Stimulated activated CD8-positive, alpha-beta memory T cell treated with anti-CD3 and anti-CD28 coated beads, Interleukin-4, amount 100 ng/mL, for 24 hours (primary cell): ENCODE data around the gene TECPR1.
A peak's percentile ranks its signal among the peaks of the same experiment; 100 is the strongest.

ENCODE experiments used
- DNase-seq: peaks from one replicate; pipeline ENCODE4 v3.0.0-alpha.2; 2020; ENCODE audit warnings: low read depth

TECPR1 gene

DNA sequence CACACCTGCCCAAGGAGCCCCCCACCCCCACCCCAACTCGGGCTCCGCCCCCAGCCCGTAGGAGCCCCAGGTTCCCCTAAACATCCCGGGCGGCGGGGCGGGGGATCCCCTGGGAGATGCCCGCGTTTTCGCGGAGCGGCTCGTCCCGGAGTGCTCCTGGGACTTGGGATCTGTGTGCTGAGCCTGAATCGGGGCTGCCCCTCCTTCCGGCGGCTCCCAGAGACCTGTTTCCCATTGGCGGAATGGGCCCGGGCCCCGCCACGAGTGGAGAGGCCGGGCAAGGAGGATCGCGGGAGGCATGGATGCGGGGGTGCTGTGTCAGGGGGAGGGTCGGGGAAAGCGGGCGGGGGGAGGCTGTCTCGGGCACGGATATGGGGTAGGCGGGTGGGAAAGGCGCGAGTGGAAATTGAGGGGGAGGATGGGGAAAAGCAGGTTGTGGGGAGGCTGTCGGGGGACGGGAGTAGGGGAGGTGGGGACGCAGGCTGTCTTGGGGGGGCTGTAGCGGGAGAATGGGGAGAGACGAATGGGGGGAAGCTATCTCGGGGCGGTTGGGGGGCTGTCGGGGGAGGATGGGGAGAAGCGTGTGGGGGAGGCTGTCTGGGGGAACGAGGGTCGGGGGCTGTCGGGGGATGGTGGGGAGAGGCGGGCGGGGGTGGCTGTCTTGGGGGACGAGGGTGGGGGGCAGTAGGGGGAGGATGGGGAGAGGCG, 41.4 kb downstream of the TECPR1 start:
- no peak for DNase-seq

- no peak for DNase-seq
Observed at GRCh38 chr7:98209166-98209920, 42.7 kb downstream of the TECPR1 start.

DNA sequence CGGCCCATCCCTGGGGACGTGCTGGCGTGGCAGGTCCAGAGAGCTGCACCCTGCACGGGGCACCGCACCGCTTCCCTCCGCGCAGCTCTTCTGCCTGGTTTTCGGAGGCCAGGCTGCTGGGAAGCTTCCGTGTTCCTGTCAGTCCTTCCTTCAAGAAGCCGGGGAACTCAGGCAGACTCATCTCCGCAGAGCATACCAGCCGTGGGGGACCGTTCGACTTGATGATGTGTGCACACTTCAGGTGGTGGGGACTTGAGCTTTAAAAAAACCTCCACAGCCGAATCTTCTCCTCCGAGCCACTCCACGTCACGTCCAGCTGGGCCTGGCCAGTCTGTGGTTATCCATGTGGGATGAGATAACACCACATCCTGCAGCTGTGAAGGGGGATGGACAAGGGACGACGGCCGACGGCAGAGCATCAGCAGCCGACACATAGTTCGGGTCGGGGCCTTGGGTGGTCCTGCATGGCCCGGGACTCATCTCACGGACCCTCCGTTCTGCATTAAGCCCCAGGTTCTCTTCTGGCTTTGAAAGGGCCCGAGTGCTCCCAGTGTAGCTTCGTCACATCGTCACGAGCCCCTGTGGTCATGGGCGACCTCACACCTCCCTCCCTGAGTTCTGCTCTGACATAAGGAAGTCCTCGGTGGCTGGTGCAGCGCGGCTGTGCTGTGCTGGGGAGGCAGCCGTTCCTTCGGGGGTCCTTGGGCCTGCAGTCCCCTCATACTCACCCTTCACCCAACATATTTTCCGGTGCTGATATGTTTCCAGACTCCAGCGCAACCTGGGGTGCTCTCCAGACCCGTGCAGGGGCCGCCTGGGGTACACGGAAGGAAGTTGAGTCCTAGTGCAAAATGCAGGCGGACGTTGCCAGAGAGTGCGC, 45.3 kb downstream of the TECPR1 start:
- DNase-seq, result no peak

GRCh38 chr7:98205162-98205845, 46.7 kb downstream of the TECPR1 start:
- DNase-seq, result no peak

- no peak for DNase-seq
Observed at GRCh38 chr7:98204670-98205069, 47.4 kb downstream of the TECPR1 start.

- no peak for DNase-seq
Observed at GRCh38 chr7:98203964-98204605, 47.9 kb downstream of the TECPR1 start.

DNA sequence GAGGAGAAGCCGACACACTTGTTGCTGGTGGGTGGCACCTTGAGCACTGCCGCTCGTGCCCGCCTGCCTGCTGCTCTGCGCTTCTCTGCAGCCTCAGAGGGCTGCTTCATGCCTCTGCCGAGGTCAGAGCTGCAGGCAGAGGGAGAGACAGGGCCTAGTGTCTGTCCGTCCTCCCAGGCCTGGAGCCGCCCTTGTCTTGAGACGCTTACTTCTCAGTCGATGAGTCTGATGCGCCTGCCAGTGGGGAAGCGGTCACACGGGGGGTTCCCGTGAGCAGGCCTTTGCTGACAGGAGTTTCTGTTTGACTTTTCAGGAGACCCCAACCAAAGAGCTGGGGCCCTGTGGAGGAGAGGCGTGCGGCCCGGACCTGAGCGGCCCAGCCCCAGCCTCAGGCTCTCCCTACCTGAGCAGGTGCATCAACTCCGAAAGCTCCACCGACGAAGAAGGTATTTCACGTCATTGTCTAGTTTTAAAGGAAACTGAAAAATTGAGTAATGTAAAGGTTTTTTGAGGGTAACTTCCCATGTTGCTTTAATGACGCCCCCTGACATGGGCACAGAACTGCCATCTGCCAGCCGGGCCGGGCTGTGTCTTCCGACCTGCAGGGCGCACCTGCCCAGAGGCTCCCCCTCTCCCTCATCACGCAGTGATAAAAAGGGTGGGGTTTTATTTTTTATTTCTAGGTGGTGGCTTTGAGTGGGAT, 48.6 kb downstream of the TECPR1 start:
- no peak for DNase-seq

DNA sequence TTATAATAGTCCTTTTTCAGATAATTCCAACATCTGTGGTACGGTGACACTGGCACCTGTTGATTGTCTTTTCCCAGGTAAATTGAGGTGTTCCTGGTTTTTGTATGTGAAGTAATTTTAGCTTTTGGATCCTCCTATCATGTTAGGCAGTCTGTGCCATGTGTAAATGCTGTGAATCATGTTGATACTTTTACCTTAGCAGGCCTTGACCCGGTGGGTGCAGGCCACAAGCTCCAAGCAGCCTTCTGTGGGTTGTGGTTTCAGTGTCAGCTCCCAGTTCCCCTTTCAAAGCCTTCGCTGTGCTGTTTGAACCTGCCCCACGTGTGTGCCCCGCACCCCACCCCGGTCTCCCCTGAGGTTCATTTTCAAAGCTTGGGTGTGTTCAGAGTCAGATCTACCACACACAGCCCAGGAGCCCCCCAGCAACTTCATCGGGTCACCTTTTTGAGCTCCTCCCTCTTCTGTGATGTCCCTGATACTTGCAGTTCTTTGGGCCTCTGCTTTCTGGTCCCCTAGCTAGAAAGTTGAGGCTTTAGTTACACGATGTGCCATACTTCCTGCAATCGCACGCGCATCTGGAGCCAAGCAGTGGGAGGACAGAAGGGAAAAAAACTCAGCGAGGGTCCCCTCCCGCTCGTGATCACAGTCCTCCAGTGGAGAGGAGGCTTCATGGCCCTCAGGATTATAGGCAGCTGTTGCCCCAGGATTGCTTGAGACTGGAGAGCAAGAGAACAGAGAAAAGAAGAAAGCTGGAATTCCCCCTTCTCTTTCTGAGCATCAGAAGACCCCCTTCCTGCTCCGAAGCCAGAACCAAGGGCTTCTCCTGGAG, 49.5 kb downstream of the TECPR1 start:
- peak; percentile 61 for DNase-seq

DNA sequence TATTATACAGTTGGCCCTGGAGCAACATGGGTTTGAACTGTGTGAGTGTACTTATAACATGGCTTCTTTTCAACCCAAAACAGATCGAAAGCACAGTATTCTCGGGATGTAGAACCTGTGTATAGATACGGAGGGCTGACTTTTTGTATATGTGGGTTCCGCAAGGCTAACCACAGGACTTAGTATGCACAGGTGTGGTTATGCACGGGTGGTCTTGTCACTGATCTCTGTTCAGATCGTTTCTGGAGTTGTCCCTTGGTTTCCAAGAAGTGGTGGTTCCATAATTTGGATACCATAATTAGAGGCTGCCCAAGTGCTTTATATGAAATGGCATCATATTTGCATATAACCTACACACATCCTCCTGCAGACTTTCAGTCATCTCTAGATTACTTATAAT, 51.7 kb downstream of the TECPR1 start:
- no peak for DNase-seq

DNA sequence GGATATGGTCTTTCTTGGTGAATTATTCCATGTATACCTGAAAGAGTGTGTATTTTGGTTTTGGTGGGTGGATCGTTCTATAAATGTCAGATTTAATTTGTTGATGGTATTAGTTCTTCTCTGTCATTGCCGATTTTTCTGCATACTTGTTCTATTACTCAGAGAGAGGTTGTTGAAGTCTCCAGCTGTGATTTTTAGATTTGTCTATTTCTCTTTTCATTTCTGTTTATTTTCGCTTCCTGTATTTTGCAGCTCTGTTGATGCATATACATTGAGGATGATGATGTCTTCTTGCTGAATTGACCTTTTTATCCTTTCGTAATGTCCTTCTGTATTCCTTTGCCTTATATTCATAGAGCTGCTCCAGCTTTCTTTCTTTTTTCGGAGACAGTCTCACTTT, 52.9 kb downstream of the TECPR1 start:
- no peak for DNase-seq

GRCh38 chr7:98196706-98197605, 55.1 kb downstream of the TECPR1 start:
- no peak for DNase-seq

DNA sequence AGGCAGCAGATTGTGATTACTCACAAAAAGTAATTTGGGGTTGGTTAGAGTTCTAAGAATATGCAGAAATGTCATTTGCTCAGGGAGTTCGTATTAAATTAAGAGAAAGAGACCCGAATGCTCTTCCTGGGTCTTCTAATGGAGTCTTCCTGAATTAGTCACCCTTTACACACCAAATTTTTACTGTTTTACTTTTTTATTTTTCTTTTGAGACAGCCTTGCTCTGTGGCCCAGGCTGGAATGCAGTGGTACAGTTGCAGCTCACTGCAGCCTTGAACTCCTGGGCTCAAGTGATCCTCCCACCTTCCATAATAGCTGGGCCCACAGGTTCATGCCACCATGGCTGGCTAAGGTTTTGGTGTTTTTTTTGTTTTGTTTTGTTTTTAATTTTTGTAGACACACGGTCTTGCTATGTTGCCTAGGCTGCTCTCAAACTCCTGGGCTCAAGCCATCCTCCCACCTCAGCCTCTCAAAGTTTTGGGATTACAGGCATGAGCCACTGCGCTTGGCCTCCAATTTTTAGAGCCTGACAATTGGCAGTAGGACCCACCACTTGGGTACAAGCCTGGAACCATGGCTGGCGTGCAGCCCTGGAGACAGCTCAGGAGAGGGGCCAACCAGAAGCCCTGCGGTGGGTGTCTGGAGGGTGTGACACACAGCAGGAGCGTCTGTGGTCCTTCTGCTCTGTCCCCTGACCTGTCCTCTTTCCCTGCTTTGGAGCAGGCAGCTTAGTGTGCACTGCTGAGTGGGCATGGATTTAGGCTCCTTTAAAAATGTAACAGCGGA, 57.2 kb downstream of the TECPR1 start:
- no peak for DNase-seq

- DNase-seq, result no peak
Observed at GRCh38 chr7:98194186-98194585, 57.8 kb downstream of the TECPR1 start.

- DNase-seq, result no peak
Observed at GRCh38 chr7:98193474-98194180, 58.4 kb downstream of the TECPR1 start.

DNA sequence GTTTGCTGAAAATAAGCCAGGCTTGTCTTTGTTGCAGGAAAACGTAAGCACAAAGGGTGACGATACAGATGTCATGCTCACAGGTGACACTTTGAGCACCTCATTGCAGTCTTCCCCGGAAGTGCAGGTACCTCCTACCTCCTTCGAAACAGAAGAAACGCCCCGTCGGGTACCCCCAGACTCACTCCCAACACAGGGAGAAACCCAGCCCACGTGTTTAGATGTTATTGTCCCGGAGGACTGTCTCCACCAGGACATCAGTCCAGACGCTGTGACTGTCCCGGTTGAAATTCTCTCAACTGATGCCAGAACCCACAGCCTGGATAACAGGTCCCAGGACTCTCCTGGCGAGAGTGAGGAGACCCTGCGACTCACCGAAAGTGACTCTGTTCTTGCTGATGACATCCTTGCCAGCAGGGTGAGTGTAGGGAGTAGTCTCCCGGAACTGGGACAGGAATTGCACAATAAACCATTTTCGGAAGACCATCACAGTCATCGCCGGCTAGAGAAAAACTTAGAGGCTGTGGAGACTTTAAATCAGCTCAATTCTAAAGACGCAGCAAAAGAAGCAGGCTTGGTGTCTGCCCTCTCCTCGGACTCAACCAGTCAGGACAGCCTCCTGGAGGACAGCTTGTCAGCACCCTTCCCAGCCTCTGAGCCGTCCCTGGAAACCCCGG, 59.1 kb downstream of the TECPR1 start:
- DNase-seq, result no peak

DNA sequence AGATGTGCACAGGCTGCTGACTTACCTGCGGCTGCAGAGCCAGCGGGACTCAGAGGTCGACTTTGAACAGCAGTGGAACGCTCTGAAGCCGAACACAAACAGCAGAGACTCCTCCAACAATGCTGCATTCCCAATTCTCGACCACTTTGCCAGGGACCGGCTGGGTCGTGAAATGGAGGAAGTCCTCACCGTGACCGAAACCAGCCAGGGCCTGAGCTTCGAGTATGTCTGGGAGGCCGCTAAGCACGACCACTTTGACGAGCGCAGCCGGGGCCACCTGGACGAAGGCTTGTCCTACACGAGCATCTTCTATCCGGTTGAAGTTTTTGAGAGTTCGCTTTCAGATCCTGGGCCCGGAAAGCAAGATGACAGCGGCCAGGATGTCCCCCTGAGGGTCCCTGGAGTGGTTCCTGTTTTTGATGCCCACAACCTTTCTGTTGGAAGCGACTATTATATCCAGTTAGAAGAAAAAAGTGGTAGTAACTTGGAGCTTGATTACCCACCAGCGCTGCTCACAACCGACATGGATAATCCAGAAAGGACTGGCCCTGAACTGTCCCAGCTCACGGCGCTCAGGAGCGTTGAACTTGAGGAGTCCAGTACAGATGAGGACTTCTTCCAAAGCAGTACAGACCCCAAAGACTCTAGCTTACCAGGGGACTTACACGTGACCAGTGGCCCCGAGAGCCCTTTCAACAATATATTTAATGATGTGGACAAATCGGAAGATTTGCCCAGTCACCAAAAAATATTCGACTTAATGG, 60.2 kb downstream of the TECPR1 start:
- no peak for DNase-seq
